WTC11 (cell line): ENCODE data around the gene NOS1. TPM values are rescaled to one million over a fixed set of nuclear protein-coding genes. Genes with fewer than 3 reads are reported as not detected.

Experiments used
- ATAC-seq: fragments of 200-7000 bp; cut with Tn5 transposase; 2 replicates; pipeline ENCODE4 v1.10.0; 2021; ENCODE audit warnings: mild to moderate bottlenecking, moderate library complexity
- CTCF ChIA-PET: fragments of 300-600 bp; sonication (Branson Sonifier 250); formaldehyde crosslinking; loops from one replicate; lab custom pipeline; 2021; ENCODE audit warnings: antibody characterized with exemption; lab: Charles Lee
- POLR2A ChIA-PET: fragments of 350-600 bp; sonication (Branson Sonifier 250); formaldehyde crosslinking; loops from one replicate; lab custom pipeline; 2021; ENCODE audit warnings: antibody characterized with exemption; lab: Charles Lee
- DNase-seq: peaks from one replicate; pipeline ENCODE4 v3.0.0; 2021; ENCODE audit warnings: low spot score
- H3K27ac Mint-ChIP-seq: 2 replicates; pipeline ENCODE4 v1.8.0; 2021; ENCODE audit warnings: mixed read lengths
- H3K27me3 Mint-ChIP-seq: 2 replicates; pipeline ENCODE4 v1.8.0; 2021; ENCODE audit warnings: low read depth, mild to moderate bottlenecking, moderate library complexity, mixed read lengths
- H3K36me3 Mint-ChIP-seq: 2 replicates; pipeline ENCODE4 v1.8.0; 2021; ENCODE audit warnings: mixed read lengths
- H3K4me1 Mint-ChIP-seq: 2 replicates; pipeline ENCODE4 v1.8.0; 2022; ENCODE audit warnings: mixed read lengths
- H3K4me3 Mint-ChIP-seq: 2 replicates; pipeline ENCODE4 v1.8.0; 2021; ENCODE audit warnings: mild to moderate bottlenecking, moderate library complexity, mixed read lengths
- H3K9me3 Mint-ChIP-seq: 2 replicates; pipeline ENCODE4 v1.8.0; 2021; ENCODE audit warnings: mixed read lengths
- CDX4 ChIP-seq: fragments of 250-450 bp; sonication (Bioruptor Pico); IDR thresholded peaks from 2 replicates; pipeline ENCODE4 v1.9.0; 2021; ENCODE audit warnings: moderate library complexity, mild to moderate bottlenecking, inconsistent platforms, borderline replicate concordance
- ESRRA ChIP-seq: sonication (generic); formaldehyde crosslinking; IDR thresholded peaks from 2 replicates; pipeline ENCODE4 v1.8.1; 2022; ENCODE audit warnings: mild to moderate bottlenecking, missing genetic modification reagents, borderline replicate concordance
- GTF2I ChIP-seq: fragments of 250-450 bp; sonication (Bioruptor Pico); conservative IDR thresholded peaks from 2 replicates; pipeline ENCODE4 v1.4.0; 2021; ENCODE audit warnings: mild to moderate bottlenecking
- IRF2 ChIP-seq: sonication (generic); formaldehyde crosslinking; IDR thresholded peaks from 2 replicates; pipeline ENCODE4 v1.8.0; 2022; ENCODE audit warnings: low read depth, missing genetic modification reagents, borderline replicate concordance
- MYBL2 ChIP-seq: sonication (generic); formaldehyde crosslinking; IDR thresholded peaks from 2 replicates; pipeline ENCODE4 v1.8.1; 2023; ENCODE audit warnings: mild to moderate bottlenecking, moderate library complexity, missing genetic modification reagents
- NFE2L1 ChIP-seq: sonication (generic); formaldehyde crosslinking; IDR thresholded peaks from 2 replicates; pipeline ENCODE4 v1.8.1; 2023; ENCODE audit warnings: missing genetic modification reagents
- NR1H2 ChIP-seq: sonication (generic); formaldehyde crosslinking; IDR thresholded peaks from 2 replicates; pipeline ENCODE4 v1.9.0; 2021; ENCODE audit warnings: mild to moderate bottlenecking, moderate library complexity, missing genetic modification reagents
- RELA ChIP-seq: sonication (generic); formaldehyde crosslinking; IDR thresholded peaks from 2 replicates; pipeline ENCODE4 v1.8.1; 2022; ENCODE audit warnings: missing genetic modification reagents, mild to moderate bottlenecking, borderline replicate concordance
- SMAD3 ChIP-seq: sonication (generic); formaldehyde crosslinking; IDR thresholded peaks from 2 replicates; pipeline ENCODE4 v1.8.0; 2022; ENCODE audit warnings: missing genetic modification reagents, mild to moderate bottlenecking, borderline replicate concordance
- STAT6 ChIP-seq: sonication (generic); formaldehyde crosslinking; conservative IDR thresholded peaks from 2 replicates; pipeline ENCODE4 v1.8.1; 2023; ENCODE audit warnings: mild to moderate bottlenecking, low read depth, missing genetic modification reagents, moderate library complexity
- TCF7 ChIP-seq: sonication (generic); formaldehyde crosslinking; IDR thresholded peaks from 2 replicates; pipeline ENCODE4 v1.8.0; 2022; ENCODE audit warnings: mild to moderate bottlenecking, low read depth, missing genetic modification reagents, moderate library complexity
- ZNF121 ChIP-seq: sonication (generic); formaldehyde crosslinking; IDR thresholded peaks from 2 replicates; pipeline ENCODE4 v1.8.0; 2023; ENCODE audit warnings: missing genetic modification reagents
- ZNF423 ChIP-seq: fragments of 250-450 bp; sonication (Bioruptor Pico); IDR thresholded peaks from 2 replicates; pipeline ENCODE4 v2.1.2; 2022; ENCODE audit warnings: mild to moderate bottlenecking, moderate library complexity
- total RNA-seq: library from RNA; stranded (reverse); gene quantifications from 3 replicates; pipeline ENCODE4 v1.2.3, GENCODE V29; 2021
- TF ChIP-seq, protein P1 (sequence below): sonication (generic); formaldehyde crosslinking; IDR thresholded peaks from 2 replicates; pipeline ENCODE4 v1.8.1; 2022; ENCODE audit warnings: mild to moderate bottlenecking, missing genetic modification reagents, moderate library complexity, borderline replicate concordance
- TF ChIP-seq, protein P2 (sequence below): fragments of 250-450 bp; sonication (Bioruptor Pico); conservative IDR thresholded peaks from 2 replicates; pipeline ENCODE4 v1.9.0; 2021; ENCODE audit warnings: mild to moderate bottlenecking
- TF ChIP-seq, protein P3 (sequence below): sonication (generic); formaldehyde crosslinking; IDR thresholded peaks from 2 replicates; pipeline ENCODE4 v1.8.0; 2022; ENCODE audit warnings: mild to moderate bottlenecking, missing genetic modification reagents

NOS1 gene
- total RNA-seq, 1 experiment from 2014 or later = 4.5 TPM

GRCh38 chr12:117235261-117235660 lies 126.2 kb downstream of the NOS1 start (continued):
- TF ChIP-seq STAT6 (CRISPR knock-in tag) = no peak
- TF ChIP-seq CDX4 (CRISPR knock-in tag) = no peak
- TF ChIP-seq GTF2I (CRISPR knock-in tag) = no peak
- TF ChIP-seq ESRRA (CRISPR knock-in tag) = no peak
- TF ChIP-seq IRF2 = no peak
- TF ChIP-seq, protein P1, sequence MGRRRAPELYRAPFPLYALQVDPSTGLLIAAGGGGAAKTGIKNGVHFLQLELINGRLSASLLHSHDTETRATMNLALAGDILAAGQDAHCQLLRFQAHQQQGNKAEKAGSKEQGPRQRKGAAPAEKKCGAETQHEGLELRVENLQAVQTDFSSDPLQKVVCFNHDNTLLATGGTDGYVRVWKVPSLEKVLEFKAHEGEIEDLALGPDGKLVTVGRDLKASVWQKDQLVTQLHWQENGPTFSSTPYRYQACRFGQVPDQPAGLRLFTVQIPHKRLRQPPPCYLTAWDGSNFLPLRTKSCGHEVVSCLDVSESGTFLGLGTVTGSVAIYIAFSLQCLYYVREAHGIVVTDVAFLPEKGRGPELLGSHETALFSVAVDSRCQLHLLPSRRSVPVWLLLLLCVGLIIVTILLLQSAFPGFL (CRISPR knock-in tag) = no peak
- no peak for TF ChIP-seq MYBL2 (CRISPR knock-in tag)
- no peak for TF ChIP-seq ZNF121 (CRISPR knock-in tag)
- TF ChIP-seq, protein P2, sequence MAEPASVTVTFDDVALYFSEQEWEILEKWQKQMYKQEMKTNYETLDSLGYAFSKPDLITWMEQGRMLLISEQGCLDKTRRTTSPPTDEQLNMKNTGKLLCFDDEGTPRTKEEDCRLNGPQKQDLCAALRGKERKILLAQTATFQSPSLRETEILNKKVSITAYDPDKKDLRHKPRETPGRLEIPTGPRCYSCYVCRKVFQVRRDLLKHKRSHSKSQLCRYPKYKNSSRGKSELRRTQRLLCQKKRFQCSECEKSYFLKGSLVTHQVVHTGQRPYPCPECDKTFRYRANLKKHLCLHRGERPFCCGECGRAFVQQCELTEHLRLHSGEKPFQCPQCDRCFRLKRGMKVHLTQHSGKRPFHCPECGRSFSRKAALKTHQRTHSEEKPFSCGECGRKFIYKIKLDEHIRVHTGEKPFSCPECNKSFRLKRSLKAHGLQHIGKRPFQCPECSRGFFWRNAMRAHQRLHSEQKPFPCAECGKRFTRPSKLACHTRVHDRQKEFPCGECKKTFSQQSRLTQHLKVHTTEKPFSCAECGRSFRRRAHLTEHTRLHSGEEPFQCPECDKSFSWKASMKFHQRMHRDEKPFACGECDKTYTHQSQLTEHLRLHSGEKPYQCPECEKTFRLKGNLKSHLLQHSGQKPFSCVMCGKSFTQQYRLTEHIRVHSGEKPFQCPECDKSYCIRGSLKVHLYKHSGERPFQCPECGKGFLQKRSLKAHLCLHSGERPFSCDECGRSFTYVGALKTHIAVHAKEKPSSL = no peak
- no peak for TF ChIP-seq RELA
- no peak for TF ChIP-seq NFE2L1 (CRISPR knock-in tag)
- TF ChIP-seq, protein P3, sequence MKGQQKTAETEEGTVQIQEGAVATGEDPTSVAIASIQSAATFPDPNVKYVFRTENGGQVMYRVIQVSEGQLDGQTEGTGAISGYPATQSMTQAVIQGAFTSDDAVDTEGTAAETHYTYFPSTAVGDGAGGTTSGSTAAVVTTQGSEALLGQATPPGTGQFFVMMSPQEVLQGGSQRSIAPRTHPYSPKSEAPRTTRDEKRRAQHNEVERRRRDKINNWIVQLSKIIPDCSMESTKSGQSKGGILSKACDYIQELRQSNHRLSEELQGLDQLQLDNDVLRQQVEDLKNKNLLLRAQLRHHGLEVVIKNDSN (CRISPR knock-in tag) = no peak
- TF ChIP-seq, all 79 proteins: peak for 0

DNA sequence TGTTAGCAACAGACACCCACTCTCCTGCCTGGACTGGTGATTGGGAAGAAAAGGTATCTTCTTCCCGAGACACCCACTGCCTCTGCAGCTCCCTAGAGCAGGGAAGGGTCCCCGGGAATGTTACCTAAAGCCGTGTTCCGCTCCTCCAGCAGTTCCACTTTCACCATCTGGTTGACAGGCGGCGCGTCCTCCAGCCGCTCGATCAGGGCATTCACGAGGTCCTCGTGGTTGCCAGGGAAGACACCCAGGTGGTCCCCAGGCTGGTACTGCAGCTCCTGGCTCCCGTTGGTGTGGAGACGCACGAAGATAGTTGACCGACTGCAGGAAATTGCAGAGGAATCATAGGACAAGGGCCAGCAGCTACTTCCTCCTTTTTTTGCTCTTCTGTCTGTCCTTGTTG lies 127.0 kb downstream of the NOS1 start:
- Mint-ChIP-seq H3K27me3 (no peaks in the 10 kb centered on the region), H3K4me1 (peaks cover 24% of the 10 kb centered on the region), H3K27ac (no peak overlapping the region; the same call in 1 of the 2 replicates), H3K36me3 (no peaks in the 10 kb centered on the region), H3K9me3 (no peaks in the 10 kb centered on the region), H3K4me3 (no peak overlapping the region)
- CTCF ChIA-PET = interaction anchor here (1.5 to 4.5 kb wide), 3 partner anchors 133 to 623 kb away, joined by 5 to 39 read pairs (median 10); no protein-coding TSS in a partner anchor
- ATAC-seq (no peak), DNase-seq (no peak)
- POLR2A ChIA-PET = no interaction called here
- no peak for TF ChIP-seq ZNF423 (CRISPR knock-in tag)
- TF ChIP-seq TCF7 (CRISPR knock-in tag) = no peak
- no peak for TF ChIP-seq STAT6 (CRISPR knock-in tag)
- no peak for TF ChIP-seq ZNF121 (CRISPR knock-in tag)
- no peak for TF ChIP-seq NR1H2
- no peak for TF ChIP-seq SMAD3 (CRISPR knock-in tag)
